Mononuclear cell (primary cell): ENCODE measurements around the gene DCLK2. TPM values are rescaled to one million over a fixed set of nuclear protein-coding genes. Genes with fewer than 3 reads are reported as not detected.
"Not testable (repeated sequence)": the region's sequence is repeated elsewhere in the genome, so short reads cannot be mapped to it uniquely, and the experiment has no call there.

Source experiments
- H3K27me3 ChIP-seq: 2 replicates; pipeline ENCODE4 v1.6.0; 2011; ENCODE audit warnings: low read length, control low read depth; ENCODE audit not compliant: insufficient read depth
- H3K4me1 ChIP-seq: 2 replicates; pipeline ENCODE4 v1.5.1; 2011; ENCODE audit warnings: mild to moderate bottlenecking, low read length, control low read depth; ENCODE audit not compliant: insufficient read depth
- H3K4me3 ChIP-seq: 2 replicates; pipeline ENCODE4 v1.5.1; 2011; ENCODE audit warnings: mild to moderate bottlenecking, low read length, moderate library complexity
- H3K9me3 ChIP-seq: 2 replicates; pipeline ENCODE4 v1.5.1; 2011; ENCODE audit warnings: low read depth, mild to moderate bottlenecking, control low read depth, low read length
- total RNA-seq: library from RNA; depleted of rRNA; stranded (reverse); fragments of >200 nt; gene quantifications from one replicate; pipeline ENCODE4 v1.2.3, GENCODE V29; 2012

Gene DCLK2
- total RNA-seq, 1 donor, result 0.31 TPM

- no peaks in the 10 kb centered on the region for H3K4me1 ChIP-seq
These were observed 95.2 kb downstream of the DCLK2 start for GRCh38 chr4:150173432-150173861.

GRCh38 chr4:150173982-150174398 is 95.7 kb downstream of the DCLK2 start:
- Histone ChIP-seq H3K27me3 (no peaks in the 10 kb centered on the region), H3K4me1 (no peaks in the 10 kb centered on the region), H3K9me3 (no peaks in the 10 kb centered on the region), H3K4me3 (no peak overlapping the region)

More at GRCh38 chr4:150173432-150173861, 95.2 kb downstream of the DCLK2 start:
- no peaks in the 10 kb centered on the region for H3K9me3 ChIP-seq
- H3K4me3 ChIP-seq, result no peak overlapping the region
- no peaks in the 10 kb centered on the region for H3K27me3 ChIP-seq

- Histone ChIP-seq H3K9me3 (no peaks in the 10 kb centered on the region), H3K27me3 (no peaks in the 10 kb centered on the region), H3K4me3 (no peak overlapping the region)
These were observed 98.3 kb downstream of the DCLK2 start for GRCh38 chr4:150176547-150176946.

GRCh38 chr4:150178161-150178560 is 99.9 kb downstream of the DCLK2 start:
- Histone ChIP-seq H3K4me3 (no peak overlapping the region), H3K4me1 (no peaks in the 10 kb centered on the region), H3K9me3 (no peaks in the 10 kb centered on the region), H3K27me3 (no peaks in the 10 kb centered on the region)

More at GRCh38 chr4:150176547-150176946, 98.3 kb downstream of the DCLK2 start:
- H3K4me1 ChIP-seq, result no peaks in the 10 kb centered on the region

GRCh38 chr4:150181536-150181935 is 103.3 kb downstream of the DCLK2 start:
- no peaks in the 10 kb centered on the region for H3K27me3 ChIP-seq
- H3K9me3 ChIP-seq, result no peaks in the 10 kb centered on the region
- H3K4me3 ChIP-seq, result no peak overlapping the region
- no peaks in the 10 kb centered on the region for H3K4me1 ChIP-seq

GRCh38 chr4:150182794-150183193 is 104.5 kb downstream of the DCLK2 start:
- Histone ChIP-seq H3K27me3 (no peaks in the 10 kb centered on the region), H3K4me3 (no peak overlapping the region), H3K9me3 (no peaks in the 10 kb centered on the region), H3K4me1 (no peaks in the 10 kb centered on the region)

- not testable (repeated sequence) for H3K4me3 ChIP-seq, H3K9me3 ChIP-seq, H3K4me1 ChIP-seq, H3K27me3 ChIP-seq
These were observed 106.8 kb downstream of the DCLK2 start for GRCh38 chr4:150185033-150185432.

GRCh38 chr4:150192986-150193385 is 114.7 kb downstream of the DCLK2 start:
- no peaks in the 10 kb centered on the region for H3K9me3 ChIP-seq
- H3K27me3 ChIP-seq, result no peaks in the 10 kb centered on the region
- H3K4me1 ChIP-seq, result no peaks in the 10 kb centered on the region
- H3K4me3 ChIP-seq, result no peak overlapping the region

GRCh38 chr4:150197256-150197655 is 119.0 kb downstream of the DCLK2 start:
- not testable (repeated sequence) for H3K9me3 ChIP-seq, H3K4me3 ChIP-seq, H3K4me1 ChIP-seq, H3K27me3 ChIP-seq

GRCh38 chr4:150199056-150199455 is 120.8 kb downstream of the DCLK2 start:
- no peaks in the 10 kb centered on the region for H3K4me1 ChIP-seq
- H3K27me3 ChIP-seq, result no peaks in the 10 kb centered on the region
- no peak overlapping the region for H3K4me3 ChIP-seq
- no peaks in the 10 kb centered on the region for H3K9me3 ChIP-seq

- Histone ChIP-seq H3K4me1 (no peaks in the 10 kb centered on the region), H3K9me3 (no peaks in the 10 kb centered on the region), H3K27me3 (no peaks in the 10 kb centered on the region), H3K4me3 (no peak overlapping the region)
These were observed 126.8 kb downstream of the DCLK2 start for GRCh38 chr4:150205016-150205415.

- no peaks in the 10 kb centered on the region for H3K27me3 ChIP-seq
- H3K4me3 ChIP-seq, result no peak overlapping the region
- H3K4me1 ChIP-seq, result no peaks in the 10 kb centered on the region
- no peaks in the 10 kb centered on the region for H3K9me3 ChIP-seq
These were observed 128.0 kb downstream of the DCLK2 start for GRCh38 chr4:150206265-150206664.

GRCh38 chr4:150206954-150207353 is 128.7 kb downstream of the DCLK2 start:
- Histone ChIP-seq H3K27me3 (no peaks in the 10 kb centered on the region), H3K9me3 (no peaks in the 10 kb centered on the region), H3K4me1 (no peaks in the 10 kb centered on the region), H3K4me3 (no peak overlapping the region)

GRCh38 chr4:150207871-150208270 is 129.6 kb downstream of the DCLK2 start:
- Histone ChIP-seq H3K9me3 (no peaks in the 10 kb centered on the region), H3K4me1 (no peaks in the 10 kb centered on the region), H3K27me3 (no peaks in the 10 kb centered on the region), H3K4me3 (no peak overlapping the region)

GRCh38 chr4:150209140-150209829 is 131.0 kb downstream of the DCLK2 start:
- H3K9me3 ChIP-seq, result no peaks in the 10 kb centered on the region
- no peaks in the 10 kb centered on the region for H3K4me1 ChIP-seq
- no peak overlapping the region for H3K4me3 ChIP-seq
- no peaks in the 10 kb centered on the region for H3K27me3 ChIP-seq

- Histone ChIP-seq H3K9me3 (no peaks in the 10 kb centered on the region), H3K4me3 (no peak overlapping the region), H3K4me1 (no peaks in the 10 kb centered on the region), H3K27me3 (no peaks in the 10 kb centered on the region)
These were observed 132.8 kb downstream of the DCLK2 start for GRCh38 chr4:150211016-150211415.
